Stimulated activated naive CD8-positive, alpha-beta T cell treated with anti-CD3 and anti-CD28 coated beads, Interleukin-15, Interleukin-2, amounts not matched to agents 100 ng/mL and 50 ng/mL, for 24 hours (primary cell): ENCODE results near the gene ATXN7.

Experiments used
- H3K27ac Mint-ChIP-seq: one replicate; pipeline ENCODE4 v1.8.0; 2021; ENCODE audit warnings: mild to moderate bottlenecking, mixed read lengths
- H3K27me3 Mint-ChIP-seq: one replicate; pipeline ENCODE4 v1.8.0; 2021; ENCODE audit warnings: mixed read lengths
- H3K36me3 Mint-ChIP-seq: one replicate; pipeline ENCODE4 v1.8.0; 2021; ENCODE audit warnings: low read depth, mixed read lengths
- H3K4me1 Mint-ChIP-seq: one replicate; pipeline ENCODE4 v1.8.0; 2021; ENCODE audit warnings: low read depth, mixed read lengths
- H3K4me3 Mint-ChIP-seq: one replicate; pipeline ENCODE4 v1.8.0; 2021; ENCODE audit warnings: mild to moderate bottlenecking, mixed read lengths
- H3K9me3 Mint-ChIP-seq: one replicate; pipeline ENCODE4 v1.8.0; 2021; ENCODE audit warnings: mixed read lengths

Gene ATXN7

GRCh38 chr3:64026346-64026745 lies 162.7 kb downstream of the ATXN7 start:
- H3K4me1 Mint-ChIP-seq = peaks cover 32% of the 10 kb centered on the region
- no peak overlapping the region for H3K27ac Mint-ChIP-seq
- no peak overlapping the region for H3K4me3 Mint-ChIP-seq
- peaks cover 36% of the 10 kb centered on the region for H3K27me3 Mint-ChIP-seq
- H3K9me3 Mint-ChIP-seq = no peaks in the 10 kb centered on the region
- peaks cover 8% of the 10 kb centered on the region for H3K36me3 Mint-ChIP-seq

DNA sequence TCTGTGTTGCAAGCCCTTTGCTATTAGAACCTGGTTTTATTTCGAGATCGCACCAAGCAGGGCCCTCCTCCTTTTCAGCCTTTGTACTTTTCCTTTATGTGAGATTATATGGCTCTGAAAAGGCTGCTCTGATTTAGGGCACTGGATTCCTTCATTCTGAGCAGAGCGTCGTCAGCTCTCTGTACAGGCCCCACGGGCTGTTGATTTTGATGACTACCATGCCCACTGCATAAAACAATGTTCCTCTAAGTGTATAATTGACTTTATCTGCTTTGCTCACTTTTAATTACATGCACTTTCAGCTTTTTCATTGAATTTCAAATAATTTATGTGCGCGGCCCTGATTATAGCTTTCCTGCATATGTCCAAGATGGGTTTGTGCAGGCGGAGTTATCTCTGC lies 164.0 kb downstream of the ATXN7 start:
- no peaks in the 10 kb centered on the region for H3K9me3 Mint-ChIP-seq
- no peaks in the 10 kb centered on the region for H3K36me3 Mint-ChIP-seq
- H3K27ac Mint-ChIP-seq = no peak overlapping the region
- no peak overlapping the region for H3K4me3 Mint-ChIP-seq
- peaks cover 41% of the 10 kb centered on the region for H3K27me3 Mint-ChIP-seq
- H3K4me1 Mint-ChIP-seq = peaks cover 21% of the 10 kb centered on the region

GRCh38 chr3:64028754-64029153 lies 165.1 kb downstream of the ATXN7 start:
- no peak overlapping the region for H3K27ac Mint-ChIP-seq
- H3K4me3 Mint-ChIP-seq = no peak overlapping the region

GRCh38 chr3:64029287-64029686 lies 165.6 kb downstream of the ATXN7 start:
- H3K4me3 Mint-ChIP-seq = no peak overlapping the region
- peaks cover 11% of the 10 kb centered on the region for H3K4me1 Mint-ChIP-seq
- no peaks in the 10 kb centered on the region for H3K36me3 Mint-ChIP-seq
- H3K9me3 Mint-ChIP-seq = peaks cover 2% of the 10 kb centered on the region
- H3K27ac Mint-ChIP-seq = no peak overlapping the region
- peaks cover 46% of the 10 kb centered on the region for H3K27me3 Mint-ChIP-seq

More at GRCh38 chr3:64028754-64029153, 165.1 kb downstream of the ATXN7 start:
- H3K4me1 Mint-ChIP-seq = peaks cover 16% of the 10 kb centered on the region
- H3K9me3 Mint-ChIP-seq = no peaks in the 10 kb centered on the region
- H3K36me3 Mint-ChIP-seq = no peaks in the 10 kb centered on the region
- H3K27me3 Mint-ChIP-seq = peaks cover 41% of the 10 kb centered on the region

DNA sequence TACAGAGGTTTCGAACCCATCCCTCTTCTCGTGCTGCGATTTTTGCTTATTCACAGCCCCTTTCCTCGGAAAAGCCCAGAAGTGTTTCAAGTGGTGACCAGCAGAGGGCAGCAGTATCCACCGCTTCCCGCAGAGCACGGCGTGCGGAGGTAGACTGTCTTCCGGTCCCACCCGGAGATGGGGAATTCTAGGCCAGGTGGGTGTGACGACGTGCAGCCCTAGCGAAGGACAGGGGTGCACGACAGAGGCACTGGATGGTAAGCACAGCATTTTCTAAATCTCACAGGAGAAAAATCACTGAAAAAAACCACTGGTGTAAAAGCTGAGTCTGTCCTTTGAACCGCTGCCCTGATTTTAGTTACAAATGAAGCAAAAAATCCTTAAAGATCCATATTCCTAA lies 167.1 kb downstream of the ATXN7 start:
- H3K4me1 Mint-ChIP-seq = peaks cover 11% of the 10 kb centered on the region
- peaks cover 5% of the 10 kb centered on the region for H3K9me3 Mint-ChIP-seq
- H3K27ac Mint-ChIP-seq = peak overlapping the region; percentile 89
- H3K4me3 Mint-ChIP-seq = peak overlapping the region; percentile 70
- peaks cover 50% of the 10 kb centered on the region for H3K27me3 Mint-ChIP-seq
- H3K36me3 Mint-ChIP-seq = no peaks in the 10 kb centered on the region

- Mint-ChIP-seq H3K4me3 (no peak overlapping the region), H3K27me3 (peaks cover 47% of the 10 kb centered on the region), H3K4me1 (peaks cover 11% of the 10 kb centered on the region), H3K9me3 (peaks cover 5% of the 10 kb centered on the region), H3K36me3 (no peaks in the 10 kb centered on the region), H3K27ac (no peak overlapping the region)
These were observed 168.2 kb downstream of the ATXN7 start for GRCh38 chr3:64031540-64032508.

- H3K27me3 Mint-ChIP-seq = peaks cover 35% of the 10 kb centered on the region
- H3K36me3 Mint-ChIP-seq = no peaks in the 10 kb centered on the region
- H3K4me1 Mint-ChIP-seq = peaks cover 11% of the 10 kb centered on the region
- H3K9me3 Mint-ChIP-seq = peaks cover 5% of the 10 kb centered on the region
- H3K4me3 Mint-ChIP-seq = no peak overlapping the region
- H3K27ac Mint-ChIP-seq = no peak overlapping the region
These were observed 169.4 kb downstream of the ATXN7 start for GRCh38 chr3:64033069-64033468.

- Mint-ChIP-seq H3K27me3 (peaks cover 19% of the 10 kb centered on the region), H3K4me3 (no peak overlapping the region), H3K27ac (no peak overlapping the region), H3K36me3 (no peaks in the 10 kb centered on the region), H3K9me3 (peaks cover 5% of the 10 kb centered on the region), H3K4me1 (peaks cover 4% of the 10 kb centered on the region)
These were observed 173.4 kb downstream of the ATXN7 start for GRCh38 chr3:64037084-64037483.

GRCh38 chr3:64038253-64038767 lies 174.6 kb downstream of the ATXN7 start:
- H3K27ac Mint-ChIP-seq = no peak overlapping the region
- no peak overlapping the region for H3K4me3 Mint-ChIP-seq
- H3K9me3 Mint-ChIP-seq = peaks cover 5% of the 10 kb centered on the region
- peaks cover 23% of the 10 kb centered on the region for H3K27me3 Mint-ChIP-seq
- H3K4me1 Mint-ChIP-seq = peaks cover 4% of the 10 kb centered on the region
- no peaks in the 10 kb centered on the region for H3K36me3 Mint-ChIP-seq

- H3K4me3 Mint-ChIP-seq = no peak overlapping the region
- H3K36me3 Mint-ChIP-seq = no peaks in the 10 kb centered on the region
- peaks cover 4% of the 10 kb centered on the region for H3K4me1 Mint-ChIP-seq
- peaks cover 27% of the 10 kb centered on the region for H3K27me3 Mint-ChIP-seq
- H3K9me3 Mint-ChIP-seq = peaks cover 2% of the 10 kb centered on the region
- no peak overlapping the region for H3K27ac Mint-ChIP-seq
These were observed 175.7 kb downstream of the ATXN7 start for GRCh38 chr3:64039332-64039731.

DNA sequence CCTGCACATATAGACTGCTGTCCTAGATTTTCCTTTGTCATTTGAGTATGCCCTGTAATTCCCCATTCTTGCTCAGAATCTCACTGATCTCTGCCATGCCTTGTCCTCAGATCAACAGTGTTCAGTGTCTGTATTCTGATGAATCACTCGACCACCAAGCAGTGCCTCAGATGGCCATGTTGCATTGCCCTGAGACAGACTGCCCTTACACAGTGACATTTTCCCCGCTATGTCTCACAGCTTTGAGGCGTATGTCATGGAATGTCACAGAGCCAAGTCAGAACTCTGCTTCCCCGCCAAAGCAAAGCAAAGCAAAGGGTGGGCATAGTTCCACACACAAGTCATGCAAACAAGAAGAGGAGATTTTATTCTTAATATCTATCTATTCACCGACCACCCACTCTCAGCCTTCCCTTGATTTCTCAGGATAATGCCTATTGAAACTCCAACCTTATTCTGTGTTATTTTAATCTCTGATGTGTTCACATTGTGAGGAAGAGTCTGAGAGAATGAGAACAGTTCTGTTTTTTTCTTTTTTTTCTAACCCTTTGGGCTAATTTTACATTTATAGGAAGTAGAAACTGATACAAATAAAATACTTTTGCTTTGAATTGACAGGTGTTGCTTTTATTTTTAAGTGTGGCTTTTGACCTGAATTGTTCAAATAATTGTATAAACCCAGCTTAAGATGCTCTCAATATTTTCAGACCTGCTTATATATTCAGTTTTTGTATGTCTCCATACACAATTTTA lies 176.5 kb downstream of the ATXN7 start:
- H3K27ac Mint-ChIP-seq = no peak overlapping the region
- peaks cover 31% of the 10 kb centered on the region for H3K27me3 Mint-ChIP-seq
- H3K9me3 Mint-ChIP-seq = no peaks in the 10 kb centered on the region
- no peak overlapping the region for H3K4me3 Mint-ChIP-seq
- no peaks in the 10 kb centered on the region for H3K36me3 Mint-ChIP-seq
- peaks cover 4% of the 10 kb centered on the region for H3K4me1 Mint-ChIP-seq

DNA sequence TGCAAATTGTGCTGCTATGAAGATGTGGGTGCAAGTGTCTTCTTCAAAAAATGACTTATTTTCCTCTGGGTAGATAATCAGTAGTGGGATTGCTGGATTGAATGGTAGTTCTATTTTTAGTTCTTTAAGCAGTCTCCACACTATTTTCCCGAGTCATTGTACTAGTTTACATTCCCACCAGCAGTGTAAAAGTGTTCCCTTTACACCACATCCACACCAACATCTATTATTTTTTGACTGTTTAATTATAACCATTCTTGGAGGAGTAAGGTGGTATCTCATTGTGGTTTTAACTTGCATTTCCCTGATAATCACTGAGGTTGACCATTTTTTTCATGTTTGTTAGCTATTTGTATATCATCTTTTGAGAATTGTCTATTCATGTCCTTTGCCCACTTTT lies 179.3 kb downstream of the ATXN7 start:
- no peak overlapping the region for H3K4me3 Mint-ChIP-seq
- H3K27me3 Mint-ChIP-seq = peaks cover 48% of the 10 kb centered on the region
- H3K4me1 Mint-ChIP-seq = peaks cover 4% of the 10 kb centered on the region
- no peaks in the 10 kb centered on the region for H3K36me3 Mint-ChIP-seq
- H3K27ac Mint-ChIP-seq = no peak overlapping the region
- H3K9me3 Mint-ChIP-seq = no peaks in the 10 kb centered on the region

GRCh38 chr3:64046592-64046991 lies 182.9 kb downstream of the ATXN7 start:
- Mint-ChIP-seq H3K4me3 (no peak overlapping the region), H3K27ac (no peak overlapping the region), H3K27me3 (peaks cover 56% of the 10 kb centered on the region), H3K4me1 (peaks cover 7% of the 10 kb centered on the region), H3K9me3 (no peaks in the 10 kb centered on the region), H3K36me3 (no peaks in the 10 kb centered on the region)

GRCh38 chr3:64046996-64047594 lies 183.4 kb downstream of the ATXN7 start:
- no peaks in the 10 kb centered on the region for H3K36me3 Mint-ChIP-seq
- H3K27me3 Mint-ChIP-seq = peaks cover 56% of the 10 kb centered on the region
- peaks cover 7% of the 10 kb centered on the region for H3K4me1 Mint-ChIP-seq
- H3K4me3 Mint-ChIP-seq = no peak overlapping the region
- H3K27ac Mint-ChIP-seq = no peak overlapping the region
- no peaks in the 10 kb centered on the region for H3K9me3 Mint-ChIP-seq

GRCh38 chr3:64047787-64048186 lies 184.1 kb downstream of the ATXN7 start:
- no peak overlapping the region for H3K27ac Mint-ChIP-seq
- H3K36me3 Mint-ChIP-seq = no peaks in the 10 kb centered on the region
- H3K9me3 Mint-ChIP-seq = no peaks in the 10 kb centered on the region
- peaks cover 54% of the 10 kb centered on the region for H3K27me3 Mint-ChIP-seq
- H3K4me1 Mint-ChIP-seq = peaks cover 7% of the 10 kb centered on the region
- no peak overlapping the region for H3K4me3 Mint-ChIP-seq
